ENCODE data around the gene FDXR.
"Not testable (repeated sequence)": the region's sequence is repeated elsewhere in the genome, so short reads cannot be mapped to it uniquely, and the experiment has no call there.

The FDXR gene, protein sequence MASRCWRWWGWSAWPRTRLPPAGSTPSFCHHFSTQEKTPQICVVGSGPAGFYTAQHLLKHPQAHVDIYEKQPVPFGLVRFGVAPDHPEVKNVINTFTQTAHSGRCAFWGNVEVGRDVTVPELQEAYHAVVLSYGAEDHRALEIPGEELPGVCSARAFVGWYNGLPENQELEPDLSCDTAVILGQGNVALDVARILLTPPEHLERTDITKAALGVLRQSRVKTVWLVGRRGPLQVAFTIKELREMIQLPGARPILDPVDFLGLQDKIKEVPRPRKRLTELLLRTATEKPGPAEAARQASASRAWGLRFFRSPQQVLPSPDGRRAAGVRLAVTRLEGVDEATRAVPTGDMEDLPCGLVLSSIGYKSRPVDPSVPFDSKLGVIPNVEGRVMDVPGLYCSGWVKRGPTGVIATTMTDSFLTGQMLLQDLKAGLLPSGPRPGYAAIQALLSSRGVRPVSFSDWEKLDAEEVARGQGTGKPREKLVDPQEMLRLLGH

GRCh38 chr17:74872313-74873036 lies at the start of gene FDXR:
FDXR (minus strand) TSS chr17:74872994; CDS start chr17:74872944, 50 bp downstream.
- DNase-seq (ENCODE audit: low read depth in 1 of 2, low spot score in 1 of 2) = no peak

DNA sequence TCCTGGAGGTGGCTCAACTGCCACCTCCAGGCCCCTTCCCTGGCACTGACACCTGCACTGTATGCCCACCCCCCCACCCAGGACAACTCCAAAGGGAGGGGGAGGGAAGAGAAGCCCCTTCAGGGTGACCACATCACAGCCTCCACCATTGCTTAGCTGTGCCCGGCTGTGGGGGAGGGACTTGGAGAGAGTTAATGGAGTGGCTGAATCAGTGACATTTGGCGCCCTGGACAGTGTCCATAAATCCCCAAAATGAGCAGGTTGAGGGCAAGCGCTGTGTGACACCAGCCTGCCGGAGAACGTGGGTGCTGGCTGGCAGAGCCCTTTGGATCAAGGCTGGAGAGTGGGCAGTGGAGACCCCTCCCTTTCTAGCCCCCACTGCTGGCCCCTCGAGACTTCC lies 49.4 kb upstream of the FDXR start:
- no peak for DNase-seq (ENCODE audit: low read depth in 1 of 2, low spot score in 1 of 2)

- DNase-seq (ENCODE audit: low read depth in 1 of 2, low spot score in 1 of 2) = no peak
Measured at GRCh38 chr17:74921769-74922168, 49.0 kb upstream of the FDXR start.

DNA sequence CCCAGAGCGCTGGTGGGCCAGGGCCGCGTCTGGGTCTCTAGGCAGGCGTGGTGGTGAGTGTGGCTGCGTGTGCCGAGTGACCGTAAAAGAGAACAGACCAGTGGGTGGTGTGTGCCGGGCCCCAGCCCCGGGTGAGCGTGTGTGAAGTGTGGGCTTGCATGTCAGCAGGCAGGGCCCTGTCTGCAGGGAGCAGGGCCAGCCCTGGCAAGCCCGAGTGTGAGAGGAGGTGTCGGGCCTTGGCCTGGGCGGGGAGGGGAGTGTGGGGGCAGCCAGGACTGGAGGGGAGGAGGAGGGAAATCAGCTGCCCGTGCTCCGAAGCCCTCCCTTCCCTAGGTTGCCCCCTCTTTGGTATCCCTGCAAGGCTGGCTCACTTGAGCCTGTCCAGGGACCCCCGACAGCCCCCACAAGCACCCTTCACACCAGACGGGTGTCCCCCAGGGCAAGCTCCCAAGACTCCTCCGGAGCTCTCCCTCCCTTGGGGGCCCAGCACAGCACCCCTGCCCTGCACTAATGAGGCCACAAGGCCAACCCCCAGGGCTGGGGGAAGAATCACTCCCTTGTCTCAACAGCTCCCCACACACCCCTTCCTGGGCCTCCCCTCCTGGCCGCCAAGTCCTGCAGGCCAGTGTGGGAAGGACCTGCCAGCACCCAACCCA lies 48.4 kb upstream of the FDXR start:
- no peak for DNase-seq (ENCODE audit: low read depth in 1 of 2, low spot score in 1 of 2)

GRCh38 chr17:74920642-74921025 lies 47.8 kb upstream of the FDXR start:
- no peak for DNase-seq (ENCODE audit: low read depth in 1 of 2, low spot score in 1 of 2)

DNA sequence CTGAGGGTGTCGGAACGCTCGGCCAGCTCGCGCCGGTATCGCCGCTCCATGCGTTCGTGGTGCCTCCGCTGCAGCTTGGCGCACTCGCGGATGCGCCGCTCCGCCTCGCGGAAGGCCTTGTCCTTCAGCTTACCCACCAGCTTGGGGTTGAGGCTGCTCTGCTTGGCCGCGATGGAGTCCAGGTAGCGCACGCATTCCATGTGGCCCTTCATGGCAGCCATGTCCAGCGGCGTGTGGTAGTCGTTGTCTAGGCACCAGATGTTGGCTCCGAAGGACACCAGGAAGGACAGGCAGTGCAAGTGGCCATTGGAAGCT lies 47.5 kb upstream of the FDXR start:
- DNase-seq (ENCODE audit: low read depth in 1 of 2, low spot score in 1 of 2) = no peak

- no peak for DNase-seq (ENCODE audit: low read depth in 1 of 2, low spot score in 1 of 2)
Measured at GRCh38 chr17:74919440-74920305, 46.9 kb upstream of the FDXR start.

DNA sequence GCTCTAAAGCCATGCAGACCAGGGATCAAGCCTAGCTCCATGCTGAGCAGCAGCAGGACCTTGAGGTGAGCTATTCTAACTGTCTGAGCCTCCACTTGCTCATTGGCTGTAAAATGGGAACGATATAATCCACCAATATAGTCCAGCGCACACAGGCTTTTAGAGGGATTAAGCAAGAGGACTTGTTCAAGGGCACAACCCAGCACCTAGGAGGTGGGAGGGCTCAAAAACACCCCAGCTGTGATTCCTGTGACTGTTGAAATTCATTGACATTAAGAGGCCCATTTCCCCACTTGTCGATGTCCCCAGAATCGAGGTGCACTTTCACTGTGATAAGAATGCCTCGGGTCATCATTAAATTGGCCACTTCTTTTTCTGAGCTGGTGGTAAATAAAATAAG lies 46.1 kb upstream of the FDXR start:
- DNase-seq (ENCODE audit: low read depth in 1 of 2, low spot score in 1 of 2) = no peak

DNA sequence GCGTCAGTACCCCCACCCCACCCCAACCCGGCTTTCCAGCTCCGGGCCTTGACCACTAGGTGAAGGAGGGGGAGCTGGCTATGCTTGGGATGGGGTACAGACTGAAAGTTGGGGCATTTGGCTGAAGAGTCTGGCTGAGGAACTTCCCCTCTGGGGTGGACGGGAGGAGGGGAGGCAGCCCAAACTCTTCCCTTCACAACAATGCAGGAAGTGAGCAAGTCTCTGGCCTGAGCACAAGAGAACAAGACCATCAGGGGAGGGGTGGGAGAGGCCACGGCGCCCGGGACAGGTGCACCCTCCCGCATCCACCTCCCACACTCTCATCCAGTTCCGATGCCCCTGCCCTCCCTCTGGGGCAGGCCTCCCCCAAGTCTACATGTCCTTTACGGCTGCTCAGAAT lies 44.6 kb upstream of the FDXR start:
- DNase-seq (ENCODE audit: low read depth in 1 of 2, low spot score in 1 of 2) = no peak

- no peak for DNase-seq (ENCODE audit: low read depth in 1 of 2, low spot score in 1 of 2)
Measured at GRCh38 chr17:74916851-74917199, 44.0 kb upstream of the FDXR start.

GRCh38 chr17:74916136-74916850 lies 43.5 kb upstream of the FDXR start:
- no peak for DNase-seq (ENCODE audit: low read depth in 1 of 2, low spot score in 1 of 2)

DNA sequence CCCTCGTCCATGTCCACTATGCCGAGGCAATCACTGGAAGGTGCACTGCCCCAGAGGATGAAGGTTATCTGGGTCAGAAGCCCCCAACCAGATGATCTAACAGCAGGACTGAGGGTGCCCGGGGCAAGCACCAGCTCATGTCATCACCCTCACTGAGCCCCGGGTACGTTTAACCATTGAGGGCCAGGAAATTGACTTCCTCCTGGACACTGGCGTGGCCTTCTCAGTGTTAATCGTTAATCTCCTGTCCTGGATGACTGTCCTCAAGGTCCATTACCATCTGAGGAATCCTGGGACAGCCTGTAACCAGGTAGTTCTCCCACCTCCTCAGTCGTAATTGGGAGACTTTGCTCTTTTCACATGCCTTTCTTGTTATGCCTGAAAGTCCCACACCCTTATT lies 38.6 kb upstream of the FDXR start:
- not testable (repeated sequence) for DNase-seq (ENCODE audit: low read depth in 1 of 2, low spot score in 1 of 2)

DNA sequence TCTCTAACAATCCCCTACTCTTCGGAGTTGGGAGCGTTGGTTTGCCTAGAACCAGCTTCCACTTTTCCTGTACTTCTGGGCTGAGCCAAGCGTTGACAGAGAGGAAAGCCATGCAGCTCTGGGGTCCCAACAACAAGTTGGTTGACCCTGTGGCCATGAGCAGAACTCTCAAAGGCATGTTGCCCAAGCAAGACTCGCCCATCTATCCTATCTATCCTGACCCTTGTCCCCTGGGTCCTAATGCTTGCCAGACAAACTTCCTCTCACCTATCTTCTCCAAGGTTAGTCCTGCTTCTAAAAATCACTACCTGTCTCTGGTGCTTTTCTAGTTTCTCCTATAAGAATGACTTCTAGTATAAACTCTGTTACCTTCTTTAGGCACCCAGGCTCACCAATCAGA lies 36.3 kb upstream of the FDXR start:
- DNase-seq (ENCODE audit: low read depth in 1 of 2, low spot score in 1 of 2) = not testable (repeated sequence)

GRCh38 chr17:74907012-74907411 lies 34.2 kb upstream of the FDXR start:
- DNase-seq (ENCODE audit: low read depth in 1 of 2, low spot score in 1 of 2) = no peak

- not testable (repeated sequence) for DNase-seq (ENCODE audit: low read depth in 1 of 2, low spot score in 1 of 2)
Measured at GRCh38 chr17:74906214-74906793, 33.5 kb upstream of the FDXR start.

DNA sequence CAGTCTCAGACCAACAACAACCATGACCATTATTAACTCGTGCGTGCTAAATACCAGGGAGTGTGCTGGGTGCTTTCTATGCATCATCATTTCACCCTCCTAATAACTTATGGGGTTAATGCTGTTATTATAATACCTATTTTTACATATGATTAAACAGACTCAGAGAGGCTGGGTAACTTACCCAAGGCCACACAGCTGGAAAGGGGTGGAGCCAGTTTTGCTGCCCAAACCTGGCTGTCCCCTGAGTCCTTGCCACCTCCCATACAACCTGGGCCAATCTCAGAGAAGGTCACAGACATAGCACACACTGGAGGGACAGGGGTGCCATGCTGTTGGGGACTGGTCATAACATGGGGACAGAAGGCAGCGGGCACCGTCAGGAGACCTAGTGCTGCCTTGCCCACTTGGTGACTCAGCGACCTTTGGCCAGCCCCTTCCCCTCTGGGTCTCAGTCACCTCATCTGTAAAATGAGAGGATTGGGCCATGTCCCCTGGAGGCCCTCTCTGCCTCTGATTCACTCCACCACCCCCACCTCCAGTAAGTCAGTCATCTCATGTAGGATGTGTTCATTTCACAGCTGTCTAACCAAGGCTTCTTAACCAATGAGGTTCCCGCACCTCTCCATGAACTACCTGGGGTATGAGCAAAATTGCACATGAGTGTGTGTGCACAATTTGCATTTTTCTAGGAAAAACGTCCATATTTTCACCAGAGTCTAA lies 32.1 kb upstream of the FDXR start:
- no peak for DNase-seq (ENCODE audit: low read depth in 1 of 2, low spot score in 1 of 2)

DNA sequence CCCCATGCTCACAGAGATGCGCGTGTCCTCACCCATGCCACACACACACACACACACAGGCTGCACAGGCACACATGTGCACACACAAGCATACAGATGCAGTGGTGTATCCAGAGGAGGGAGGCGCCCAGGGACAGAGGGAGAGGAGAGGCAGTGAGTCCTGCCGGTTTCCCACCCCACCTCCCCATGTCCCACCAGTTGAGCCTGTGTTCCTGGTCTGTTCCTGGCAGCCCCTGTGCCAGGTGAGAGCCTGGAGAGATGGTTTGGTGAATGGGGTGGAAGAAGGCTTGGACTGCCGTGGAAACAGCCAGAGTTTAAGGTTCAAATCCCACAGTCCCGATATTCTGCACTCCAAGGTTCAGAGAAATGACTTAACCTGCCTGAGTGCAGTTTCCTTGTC lies 30.9 kb upstream of the FDXR start:
- no peak for DNase-seq (ENCODE audit: low read depth in 1 of 2, low spot score in 1 of 2)

DNA sequence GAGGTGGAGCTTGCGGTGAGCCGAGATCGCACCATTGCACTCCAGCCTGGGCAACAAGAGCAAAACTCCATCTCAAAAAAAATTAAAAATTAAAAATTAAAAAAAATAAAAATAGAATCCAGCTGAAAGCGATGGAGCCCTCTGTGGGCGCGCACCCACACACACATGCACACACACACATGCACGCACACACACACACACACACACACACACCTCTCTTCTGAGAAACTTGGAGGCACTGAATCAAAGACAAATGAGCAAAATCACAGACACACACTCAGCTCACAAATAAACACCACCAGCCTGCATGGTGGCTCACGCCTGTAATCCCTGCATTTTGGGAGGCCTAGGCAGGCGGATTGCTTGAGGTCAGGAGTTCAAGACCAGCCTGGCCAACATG lies 30.2 kb upstream of the FDXR start:
- no peak for DNase-seq (ENCODE audit: low read depth in 1 of 2, low spot score in 1 of 2)

GRCh38 chr17:74901353-74902135 lies 28.8 kb upstream of the FDXR start:
- DNase-seq (ENCODE audit: low read depth in 1 of 2, low spot score in 1 of 2) = no peak
